GM18499 (cell line): ENCODE results near the gene TTC19.

Source experiments
- ATAC-seq: cut with Tn5 transposase; IDR thresholded peaks from one replicate; pipeline ENCODE4 v1.9.1; 2021; ENCODE audit warnings: moderate number of reproducible peaks; ENCODE audit not compliant: insufficient read depth, unreplicated experiment

The TTC19 gene, protein sequence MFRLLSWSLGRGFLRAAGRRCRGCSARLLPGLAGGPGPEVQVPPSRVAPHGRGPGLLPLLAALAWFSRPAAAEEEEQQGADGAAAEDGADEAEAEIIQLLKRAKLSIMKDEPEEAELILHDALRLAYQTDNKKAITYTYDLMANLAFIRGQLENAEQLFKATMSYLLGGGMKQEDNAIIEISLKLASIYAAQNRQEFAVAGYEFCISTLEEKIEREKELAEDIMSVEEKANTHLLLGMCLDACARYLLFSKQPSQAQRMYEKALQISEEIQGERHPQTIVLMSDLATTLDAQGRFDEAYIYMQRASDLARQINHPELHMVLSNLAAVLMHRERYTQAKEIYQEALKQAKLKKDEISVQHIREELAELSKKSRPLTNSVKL

DNA sequence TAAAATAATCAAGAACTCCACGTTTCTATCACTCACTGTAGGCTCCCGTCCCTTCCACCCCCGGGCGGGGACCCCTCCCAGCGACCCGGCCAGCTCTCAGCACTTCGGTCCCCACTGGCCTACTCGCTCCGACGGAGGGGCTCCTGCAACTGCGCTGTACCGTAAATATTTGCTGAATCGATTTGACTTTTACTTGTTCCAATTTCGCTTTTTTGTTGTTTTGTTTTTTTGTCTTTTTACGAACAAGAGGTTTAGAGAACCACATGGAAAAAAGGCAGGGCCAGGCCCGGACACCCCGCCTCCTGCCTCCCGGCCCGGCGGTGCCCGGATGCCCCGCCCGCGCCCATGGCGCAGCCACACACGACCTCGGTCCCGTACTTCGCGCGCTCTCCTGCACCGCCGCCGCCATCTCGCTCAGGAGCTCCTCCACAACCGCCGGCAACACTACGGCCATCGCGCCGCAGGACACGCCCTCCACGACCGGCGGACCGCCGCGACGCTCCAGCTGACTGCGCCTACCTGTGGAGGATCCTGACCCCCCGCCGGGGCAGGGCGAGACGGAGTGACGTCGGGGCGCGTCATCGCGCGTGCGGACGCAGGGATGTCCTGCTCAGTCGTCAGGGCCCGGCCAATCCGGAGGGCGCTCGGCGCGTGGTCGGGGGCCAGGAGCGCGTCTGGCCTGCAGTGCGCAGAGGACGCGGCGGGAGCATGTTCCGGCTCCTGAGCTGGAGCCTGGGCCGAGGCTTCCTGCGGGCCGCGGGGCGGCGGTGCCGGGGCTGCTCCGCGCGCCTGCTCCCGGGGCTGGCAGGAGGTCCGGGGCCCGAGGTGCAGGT lies at the start of gene TTC19, which contains the start of gene ZSWIM7:
TTC19 (plus strand) TSS at position 684 of the 833 bp plus-strand sequence; CDS start at position 709, 25 bp downstream.
ZSWIM7 (minus strand) TSS at position 564 of the 833 bp plus-strand sequence; CDS start at position 454, 110 bp downstream.
- peak; percentile 73 for ATAC-seq

GRCh38 chr17:15951368-15952047 lies 48.1 kb upstream of the TTC19 start:
- no peak for ATAC-seq

GRCh38 chr17:15952048-15952532 lies 47.5 kb upstream of the TTC19 start:
- no peak for ATAC-seq

- ATAC-seq, result no peak
Observed at GRCh38 chr17:15952916-15953790, 46.5 kb upstream of the TTC19 start.

GRCh38 chr17:15954222-15954621 lies 45.4 kb upstream of the TTC19 start:
- no peak for ATAC-seq

DNA sequence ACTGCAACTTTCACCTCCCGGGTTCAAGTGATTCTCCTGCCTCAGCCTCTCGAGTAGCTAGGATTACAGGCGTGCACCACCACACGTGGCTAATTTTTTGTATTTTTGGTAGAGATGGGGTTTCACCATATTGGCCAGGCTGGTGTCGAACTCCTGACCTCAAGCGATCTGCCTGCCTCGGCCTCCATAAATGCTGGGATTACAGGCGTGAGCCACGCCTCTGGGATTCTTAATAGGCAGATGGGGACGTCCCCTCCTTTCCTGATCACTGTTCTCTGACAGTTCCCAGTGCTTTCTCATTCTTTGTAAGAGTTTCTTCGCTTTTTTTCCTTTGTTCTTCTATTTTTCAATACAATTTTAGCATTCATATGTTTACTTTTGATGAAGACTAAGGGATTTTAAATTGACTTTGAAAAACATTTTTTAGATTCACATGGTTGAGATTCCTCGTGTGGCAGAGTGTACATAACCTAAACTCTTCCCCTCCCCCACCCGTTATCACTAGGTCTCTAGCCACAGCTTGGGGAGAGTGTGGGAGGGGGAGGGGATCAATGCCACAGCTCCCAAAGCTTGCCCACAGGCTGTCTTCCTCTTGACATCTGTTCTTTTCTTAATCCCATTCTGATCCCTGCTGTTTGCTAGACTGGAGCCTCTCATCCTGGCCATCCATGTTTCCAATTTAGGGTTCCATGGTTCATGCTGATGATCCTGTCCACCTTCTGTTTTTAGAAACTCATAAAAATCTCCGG lies 43.7 kb upstream of the TTC19 start:
- no peak for ATAC-seq

DNA sequence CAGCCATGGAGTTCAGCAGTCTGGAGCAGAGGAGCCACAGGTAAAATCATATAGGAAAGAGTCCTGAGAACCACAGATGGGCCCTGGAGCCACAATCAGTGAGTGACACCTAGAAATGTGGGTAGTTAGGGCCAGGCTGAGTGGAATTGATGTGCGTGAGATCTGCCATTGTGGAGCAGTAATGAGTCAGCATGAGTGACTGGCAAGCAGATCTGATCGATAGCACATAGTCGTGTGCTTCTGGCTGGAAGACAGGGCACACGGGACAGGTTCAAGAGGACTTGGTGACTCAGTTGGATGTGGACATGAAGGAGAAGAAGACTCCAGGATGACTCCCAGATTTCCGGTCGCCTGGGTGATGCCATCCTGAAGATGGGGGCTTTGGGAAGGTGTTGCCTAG lies 42.4 kb upstream of the TTC19 start:
- no peak for ATAC-seq

DNA sequence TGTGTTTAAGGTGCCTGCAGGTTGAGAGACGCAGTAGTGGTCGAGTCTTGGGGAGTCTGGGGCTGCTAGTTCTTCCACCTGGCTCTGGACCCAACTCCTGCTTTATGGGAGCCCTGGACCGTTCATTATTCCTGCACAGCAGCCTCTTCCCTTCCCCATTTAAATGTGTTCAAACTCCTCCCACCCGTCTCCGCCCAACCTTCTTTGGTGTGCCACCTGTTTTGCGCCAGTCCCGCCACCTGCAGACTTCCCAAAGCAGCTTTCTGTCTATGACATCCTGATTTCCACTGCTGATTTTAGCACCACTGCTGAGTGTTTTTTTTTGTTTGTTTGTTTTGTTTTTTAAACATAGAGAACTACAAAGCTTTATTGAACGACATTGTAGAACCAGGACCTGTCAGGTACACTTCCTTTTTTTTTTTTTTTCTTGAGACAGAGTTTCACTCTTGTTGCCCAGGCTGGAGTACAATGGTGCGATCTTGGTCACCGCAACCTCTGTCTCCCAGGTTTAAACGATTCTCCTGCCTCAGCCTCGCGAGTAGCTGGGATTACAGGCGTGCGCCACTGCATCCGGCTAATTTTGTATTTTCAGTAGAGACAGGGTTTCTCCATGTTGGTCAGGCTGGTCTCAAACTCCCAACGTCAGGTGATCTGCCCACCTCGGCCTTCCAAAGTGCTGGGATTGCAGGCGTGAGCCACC lies 41.9 kb upstream of the TTC19 start:
- no peak for ATAC-seq

GRCh38 chr17:15958484-15958854 lies 41.2 kb upstream of the TTC19 start:
- no peak for ATAC-seq

- ATAC-seq, result no peak
Observed at GRCh38 chr17:15963670-15964110, 35.9 kb upstream of the TTC19 start.

DNA sequence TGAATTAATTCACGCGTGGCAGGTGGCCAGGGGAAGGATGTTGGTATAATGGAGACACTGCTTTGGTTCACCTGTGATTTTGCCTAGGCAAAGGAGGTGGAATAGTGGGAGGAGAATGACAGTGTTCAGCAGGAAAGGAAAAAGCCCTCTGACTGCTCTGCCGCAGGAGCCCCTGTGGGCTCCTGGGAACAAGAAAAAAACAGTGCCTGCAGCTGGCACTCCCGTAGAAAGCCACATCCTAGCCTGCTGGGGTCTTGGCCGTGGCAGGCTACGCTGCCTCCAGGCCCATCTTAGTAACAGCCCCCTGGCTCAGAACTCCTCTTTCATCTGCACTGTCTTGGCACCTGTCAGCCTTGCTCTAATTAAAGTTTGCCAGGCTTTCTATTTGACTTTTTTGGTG lies 34.1 kb upstream of the TTC19 start:
- no peak for ATAC-seq

- ATAC-seq, result no peak
Observed at GRCh38 chr17:15966183-15966878, 33.3 kb upstream of the TTC19 start.

DNA sequence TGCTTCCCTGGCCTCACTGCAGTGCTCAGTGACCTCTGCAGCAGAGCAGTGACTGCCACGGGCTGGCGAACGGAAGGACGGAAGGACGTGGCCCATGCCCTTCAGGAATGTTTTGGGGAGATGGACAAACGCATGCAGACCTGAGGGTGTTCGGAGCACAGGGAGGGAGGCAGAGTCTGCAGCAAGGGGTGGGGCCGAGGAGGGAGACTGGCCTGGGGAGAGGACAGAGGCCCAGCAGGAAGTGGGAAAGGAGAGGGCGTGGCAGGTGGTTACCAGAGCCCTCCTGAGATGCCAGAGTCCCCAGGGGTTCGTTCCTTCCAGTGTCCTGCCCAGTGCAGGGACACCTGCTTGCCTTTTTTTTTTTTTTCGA lies 32.8 kb upstream of the TTC19 start:
- no peak for ATAC-seq

GRCh38 chr17:15967706-15968399 lies 31.8 kb upstream of the TTC19 start:
- ATAC-seq, result no peak

GRCh38 chr17:15969463-15969862 lies 30.2 kb upstream of the TTC19 start:
- ATAC-seq, result no peak

GRCh38 chr17:15970500-15970899 lies 29.1 kb upstream of the TTC19 start:
- no peak for ATAC-seq

GRCh38 chr17:15971098-15971678 lies 28.4 kb upstream of the TTC19 start:
- ATAC-seq, result no peak
